Astrocyte of the spinal cord (primary cell): ENCODE data around the gene C10orf143.

Experiments
- DNase-seq: peaks from one replicate; pipeline ENCODE4 v3.0.0; 2011; ENCODE audit warnings: low read depth, low spot score
- H3K4me3 ChIP-seq: 2 replicates; pipeline ENCODE4 v1.5.1; 2011; ENCODE audit warnings: low read depth, mild to moderate bottlenecking, low read length, moderate library complexity
- CTCF ChIP-seq: IDR thresholded peaks from 2 replicates; pipeline ENCODE4 v1.5.1; 2012; ENCODE audit warnings: low read depth, mild to moderate bottlenecking, low read length, inconsistent platforms
- in situ Hi-C: cut with HindIII; loops from 2 replicates; pipeline ENCODE4 v1.10.0; 2017; ENCODE audit warnings: low sequenced_read_pairs

Gene C10orf143

GRCh38 chr10:130022511-130023299, 87.9 kb downstream of the C10orf143 start:
- TF ChIP-seq CTCF = no peak
- in situ Hi-C loops = no loop called here
- no peak overlapping the region for H3K4me3 ChIP-seq
- peak; percentile 48 for DNase-seq

GRCh38 chr10:130022086-130022485, 88.5 kb downstream of the C10orf143 start:
- no peak for DNase-seq
- in situ Hi-C loops = no loop called here
- H3K4me3 ChIP-seq = no peak overlapping the region
- no peak for TF ChIP-seq CTCF

- DNase-seq = peak; percentile 49
- no peak for TF ChIP-seq CTCF
- H3K4me3 ChIP-seq = no peak overlapping the region
- in situ Hi-C loops = no loop called here
These were observed 89.2 kb downstream of the C10orf143 start for GRCh38 chr10:130021383-130021950.

- in situ Hi-C loops = no loop called here
- H3K4me3 ChIP-seq = no peak overlapping the region
- TF ChIP-seq CTCF = no peak
- DNase-seq = no peak
These were observed 89.8 kb downstream of the C10orf143 start for GRCh38 chr10:130020651-130021382.

GRCh38 chr10:130018730-130019185, 91.9 kb downstream of the C10orf143 start:
- in situ Hi-C loops = no loop called here
- no peak for DNase-seq
- no peak for TF ChIP-seq CTCF
- H3K4me3 ChIP-seq = no peak overlapping the region

- H3K4me3 ChIP-seq = no peak overlapping the region
- in situ Hi-C loops = no loop called here
- TF ChIP-seq CTCF = no peak
- DNase-seq = peak; percentile 24
These were observed 92.4 kb downstream of the C10orf143 start for GRCh38 chr10:130018265-130018664.
